H1 (cell line): Measurements from ENCODE around the gene MIER2. TPM values are rescaled to one million over a fixed set of nuclear protein-coding genes. Genes with fewer than 3 reads are reported as not detected.

ENCODE experiments used
- CHD1 ChIP-seq: IDR thresholded peaks from 2 replicates; pipeline ENCODE4 v1.6.1; 2012; ENCODE audit warnings: low read depth, low read length, improper control_type of control experiment
- FOSL1 ChIP-seq: IDR thresholded peaks from 2 replicates; pipeline ENCODE4 v1.6.1; 2011; ENCODE audit warnings: mild to moderate bottlenecking, low read depth, low read length, moderate library complexity; ENCODE audit not compliant: insufficient read depth
- GTF2F1 ChIP-seq: IDR thresholded peaks from 2 replicates; pipeline ENCODE4 v1.6.1; 2012; ENCODE audit warnings: low read depth, low read length, improper control_type of control experiment, borderline replicate concordance
- MAX ChIP-seq: IDR thresholded peaks from 2 replicates; pipeline ENCODE4 v1.6.1; 2012; ENCODE audit warnings: inconsistent platforms
- NANOG ChIP-seq: IDR thresholded peaks from 2 replicates; pipeline ENCODE4 v1.6.1; 2011; ENCODE audit warnings: low read length, low read depth, mild to moderate bottlenecking, inconsistent platforms; ENCODE audit not compliant: insufficient read depth, poor library complexity, severe bottlenecking
- SP4 ChIP-seq: IDR thresholded peaks from 2 replicates; pipeline ENCODE4 v1.6.1; 2012; ENCODE audit warnings: low read length, inconsistent platforms
- TBP ChIP-seq: IDR thresholded peaks from 2 replicates; pipeline ENCODE4 v1.6.1; 2011; ENCODE audit warnings: low read depth, low read length, improper control_type of control experiment
- USF2 ChIP-seq: IDR thresholded peaks from 2 replicates; pipeline ENCODE4 v1.6.1; 2011; ENCODE audit warnings: low read length, improper control_type of control experiment
- polyA plus RNA-seq, 7 experiments: library from polyadenylated mRNA; depleted of rRNA in 3 of 7; stranded (reverse) in 5 of 7; unstranded in 2 of 7; fragments of >200 nt in 5 of 7; fragments of 200-250 nt in 2 of 7; gene quantifications; 1 replicate in 5 of 7; 2 replicates in 1 of 7; 4 replicates in 1 of 7; pipeline versions ENCODE4 v1.2.1 to v1.2.3, GENCODE V29; 2011 to 2013; ENCODE audit warnings: missing spikeins in 2 of 7, mixed read lengths in 2 of 7
- total RNA-seq: library from RNA; stranded (reverse); fragmentation: NEBNext Ultra II Directional; extraction: Animal tissue kit (Norgen Biotek cat#: 25700); gene quantifications from 2 replicates; pipeline ENCODE4 v1.2.1, GENCODE V29; 2021

Gene MIER2
- total and polyA plus RNA-seq, 2 of the 8 experiments (the other 6 are each of a cell fraction or from before 2014, with no cell fraction given), result 30.3 to 48.3 TPM

GRCh38 chr19:322616-323015 lies 22.0 kb downstream of the MIER2 start (continued):
- TF ChIP-seq CHD1 (no peak), TBP (no peak), USF2 (no peak), NANOG (no peak), GTF2F1 (no peak), MAX (no peak), FOSL1 (no peak), SP4 (no peak)
